Lower leg skin (tissue), 4 donors: Measurements from ENCODE around the gene VPS8. TPM values are rescaled to one million over a fixed set of nuclear protein-coding genes. Genes with fewer than 3 reads are reported as not detected.
"Not testable (repeated sequence)": the region's sequence is repeated elsewhere in the genome, so short reads cannot be mapped to it uniquely, and the experiment has no call there.

Source experiments
- DNase-seq, 2 donors: peaks; one replicate each; pipeline ENCODE4 v3.0.0-alpha.2; 2019; ENCODE audit warnings: low spot score in 2 of 2
- H3K4me3 ChIP-seq: fragments of 200-600 bp; sonication (generic); 2 replicates; pipeline ENCODE4 v1.5.1; 2017; ENCODE audit warnings: mild to moderate bottlenecking, low read depth; ENCODE audit not compliant: poor library complexity, severe bottlenecking
- POLR2A ChIP-seq, 2 donors: fragments of 450-650 bp; IDR thresholded peaks; one replicate each; pipeline ENCODE4 v1.6.1; 2016 to 2017; ENCODE audit warnings: antibody characterized with exemption in 2 of 2, mild to moderate bottlenecking in 1 of 2, moderate library complexity in 1 of 2
- WGBS, 2 donors: methylation state at CpG; one replicate each; pipeline ENCODE4 v1.1.5; 2018; 5-methylcytosine and 5-hydroxymethylcytosine counted together
- intact Hi-C: fragments of 100-400 bp; cut with DNase I; formaldehyde crosslinking; loops from one replicate; pipeline ENCODE4 v1.15.0; 2023; ENCODE audit warnings: low total_unique reads
- total RNA-seq, 4 donors: library from RNA; depleted of rRNA; stranded (reverse); fragments of >200 nt; gene quantifications; one replicate each; pipeline ENCODE4 v1.1.0, GENCODE V29; 2016
- TF ChIP-seq, protein P1 (sequence below), 3 donors: fragments of 450-650 bp; IDR thresholded peaks; one replicate each; pipeline ENCODE4 v1.5.1; 2016; ENCODE audit warnings: antibody characterized with exemption in 3 of 3, mild to moderate bottlenecking in 3 of 3, moderate library complexity in 2 of 3

Gene VPS8
- total RNA-seq, 4 donors from 2014 or later, result 31.4 to 67.7 (median 55.1) TPM

DNA sequence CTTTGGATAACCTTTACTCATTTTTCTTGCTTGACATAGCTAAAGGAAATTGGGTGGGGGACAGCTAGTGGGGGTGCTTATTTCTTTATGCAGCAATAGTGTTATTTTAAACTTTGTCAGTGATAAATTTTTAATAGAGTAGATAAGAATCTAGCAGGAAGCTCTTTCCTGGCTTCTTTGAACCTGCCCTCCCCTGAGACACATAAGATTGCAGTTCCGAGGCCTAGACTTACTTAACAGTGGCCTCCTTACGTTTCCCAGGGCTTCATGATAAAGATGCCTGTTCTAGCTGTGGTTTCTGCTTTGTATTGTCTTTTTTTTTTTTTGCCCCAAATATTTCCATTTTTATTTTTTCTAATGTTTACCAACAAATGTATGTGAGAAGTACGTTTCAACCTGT, 170.1 kb downstream of the VPS8 start:
- 61 to 62% methylated on average over 3 of the region's 3 CpGs for WGBS, 2 donors
- H3K4me3 ChIP-seq, result no peak overlapping the region
- TF ChIP-seq, protein P1, sequence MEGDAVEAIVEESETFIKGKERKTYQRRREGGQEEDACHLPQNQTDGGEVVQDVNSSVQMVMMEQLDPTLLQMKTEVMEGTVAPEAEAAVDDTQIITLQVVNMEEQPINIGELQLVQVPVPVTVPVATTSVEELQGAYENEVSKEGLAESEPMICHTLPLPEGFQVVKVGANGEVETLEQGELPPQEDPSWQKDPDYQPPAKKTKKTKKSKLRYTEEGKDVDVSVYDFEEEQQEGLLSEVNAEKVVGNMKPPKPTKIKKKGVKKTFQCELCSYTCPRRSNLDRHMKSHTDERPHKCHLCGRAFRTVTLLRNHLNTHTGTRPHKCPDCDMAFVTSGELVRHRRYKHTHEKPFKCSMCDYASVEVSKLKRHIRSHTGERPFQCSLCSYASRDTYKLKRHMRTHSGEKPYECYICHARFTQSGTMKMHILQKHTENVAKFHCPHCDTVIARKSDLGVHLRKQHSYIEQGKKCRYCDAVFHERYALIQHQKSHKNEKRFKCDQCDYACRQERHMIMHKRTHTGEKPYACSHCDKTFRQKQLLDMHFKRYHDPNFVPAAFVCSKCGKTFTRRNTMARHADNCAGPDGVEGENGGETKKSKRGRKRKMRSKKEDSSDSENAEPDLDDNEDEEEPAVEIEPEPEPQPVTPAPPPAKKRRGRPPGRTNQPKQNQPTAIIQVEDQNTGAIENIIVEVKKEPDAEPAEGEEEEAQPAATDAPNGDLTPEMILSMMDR (IDR thresholded peaks at IDR 0.05), result no peak
- TF ChIP-seq POLR2A (IDR thresholded peaks at IDR 0.05), result no peak
- intact Hi-C loops, result no loop called here
- DNase-seq, result no peak

- H3K4me3 ChIP-seq, result no peak overlapping the region
- WGBS, 2 donors, result 93 to 95% methylated on average over 5 of the region's 5 CpGs
- intact Hi-C loops, result no loop called here
- no peak for TF ChIP-seq POLR2A (IDR thresholded peaks at IDR 0.05)
- TF ChIP-seq, protein P1 (IDR thresholded peaks at IDR 0.05), result no peak
- no peak for DNase-seq
Observed at GRCh38 chr3:184985586-184985985, 173.6 kb downstream of the VPS8 start.

GRCh38 chr3:184986366-184986889, 174.5 kb downstream of the VPS8 start:
- TF ChIP-seq POLR2A (IDR thresholded peaks at IDR 0.05), result no peak
- TF ChIP-seq, protein P1 (IDR thresholded peaks at IDR 0.05), result no peak
- H3K4me3 ChIP-seq, result no peak overlapping the region
- intact Hi-C loops, result no loop called here
- no peak for DNase-seq
- 90 to 93% methylated on average over 3 of the region's 3 CpGs for WGBS, 2 donors

- 86 to 94% methylated on average over 1 of the region's 1 CpG for WGBS, 2 donors
- DNase-seq, result no peak
- intact Hi-C loops, result no loop called here
- TF ChIP-seq, protein P1 (IDR thresholded peaks at IDR 0.05), result no peak
- TF ChIP-seq POLR2A (IDR thresholded peaks at IDR 0.05), result no peak
- no peak overlapping the region for H3K4me3 ChIP-seq
Observed at GRCh38 chr3:184993394-184993793, 181.4 kb downstream of the VPS8 start.

- intact Hi-C loops, DNase-seq, H3K4me3 ChIP-seq: not testable (repeated sequence)
- 96 to 99% methylated on average over 13 of the region's 28 CpGs for WGBS, 2 donors
Observed at GRCh38 chr3:185003876-185004275, 191.9 kb downstream of the VPS8 start.

GRCh38 chr3:185009650-185010049, 197.7 kb downstream of the VPS8 start:
- no peak overlapping the region for H3K4me3 ChIP-seq
- DNase-seq, result no peak
- WGBS, 2 donors, result 99% methylated on average over 3 of the region's 3 CpGs
- intact Hi-C loops, result no loop called here
- TF ChIP-seq POLR2A (IDR thresholded peaks at IDR 0.05), result no peak
- TF ChIP-seq, protein P1 (IDR thresholded peaks at IDR 0.05), result no peak

GRCh38 chr3:185017584-185017983, 205.6 kb downstream of the VPS8 start:
- 74 to 77% methylated on average over 12 of the region's 12 CpGs for WGBS, 2 donors
- intact Hi-C loops, H3K4me3 ChIP-seq, DNase-seq: not testable (repeated sequence)

DNA sequence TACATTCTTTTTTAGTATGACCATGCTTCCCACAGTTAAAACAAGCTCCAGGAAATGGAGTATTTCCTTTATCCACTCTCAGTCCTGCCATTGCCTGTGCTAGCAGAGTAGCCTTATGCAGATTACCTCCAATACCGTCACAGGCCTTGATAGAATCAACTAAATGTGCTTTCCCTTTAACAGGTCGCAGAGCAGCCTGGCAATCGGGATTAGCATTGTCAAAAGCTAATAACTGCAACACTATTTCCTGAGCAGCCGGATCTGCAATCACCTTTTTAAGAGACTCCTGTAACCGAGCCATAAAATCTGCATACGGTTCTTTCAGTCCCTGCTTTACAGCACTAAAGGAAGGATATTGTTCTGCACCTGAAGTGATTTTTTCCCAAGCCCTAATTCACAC, 206.0 kb downstream of the VPS8 start:
- DNase-seq, H3K4me3 ChIP-seq, intact Hi-C loops: not testable (repeated sequence)
- 76 to 82% methylated on average over 6 of the region's 6 CpGs for WGBS, 2 donors
